GM08714 (cell line): ENCODE measurements around the gene AFDN.

ENCODE experiments used
- H3K4me3 ChIP-seq: fragments of 200-500 bp; sonication (Bioruptor generic); 2 replicates; pipeline ENCODE4 v1.5.1; 2014; ENCODE audit warnings: mild to moderate bottlenecking, low read length, inconsistent platforms
- ZNF274 ChIP-seq: IDR thresholded peaks from 2 replicates; pipeline ENCODE4 v1.6.1; 2012; ENCODE audit warnings: mild to moderate bottlenecking, low read depth, low read length

The AFDN gene

GRCh38 chr6:167881327-167881726 lies 54.6 kb downstream of the AFDN start:
- no peak for TF ChIP-seq ZNF274
- no peak overlapping the region for H3K4me3 ChIP-seq

GRCh38 chr6:167882244-167882643 lies 55.5 kb downstream of the AFDN start:
- no peak overlapping the region for H3K4me3 ChIP-seq
- no peak for TF ChIP-seq ZNF274

- H3K4me3 ChIP-seq: no peak overlapping the region
- no peak for TF ChIP-seq ZNF274
Observed at GRCh38 chr6:167888098-167888497, 61.4 kb downstream of the AFDN start.

DNA sequence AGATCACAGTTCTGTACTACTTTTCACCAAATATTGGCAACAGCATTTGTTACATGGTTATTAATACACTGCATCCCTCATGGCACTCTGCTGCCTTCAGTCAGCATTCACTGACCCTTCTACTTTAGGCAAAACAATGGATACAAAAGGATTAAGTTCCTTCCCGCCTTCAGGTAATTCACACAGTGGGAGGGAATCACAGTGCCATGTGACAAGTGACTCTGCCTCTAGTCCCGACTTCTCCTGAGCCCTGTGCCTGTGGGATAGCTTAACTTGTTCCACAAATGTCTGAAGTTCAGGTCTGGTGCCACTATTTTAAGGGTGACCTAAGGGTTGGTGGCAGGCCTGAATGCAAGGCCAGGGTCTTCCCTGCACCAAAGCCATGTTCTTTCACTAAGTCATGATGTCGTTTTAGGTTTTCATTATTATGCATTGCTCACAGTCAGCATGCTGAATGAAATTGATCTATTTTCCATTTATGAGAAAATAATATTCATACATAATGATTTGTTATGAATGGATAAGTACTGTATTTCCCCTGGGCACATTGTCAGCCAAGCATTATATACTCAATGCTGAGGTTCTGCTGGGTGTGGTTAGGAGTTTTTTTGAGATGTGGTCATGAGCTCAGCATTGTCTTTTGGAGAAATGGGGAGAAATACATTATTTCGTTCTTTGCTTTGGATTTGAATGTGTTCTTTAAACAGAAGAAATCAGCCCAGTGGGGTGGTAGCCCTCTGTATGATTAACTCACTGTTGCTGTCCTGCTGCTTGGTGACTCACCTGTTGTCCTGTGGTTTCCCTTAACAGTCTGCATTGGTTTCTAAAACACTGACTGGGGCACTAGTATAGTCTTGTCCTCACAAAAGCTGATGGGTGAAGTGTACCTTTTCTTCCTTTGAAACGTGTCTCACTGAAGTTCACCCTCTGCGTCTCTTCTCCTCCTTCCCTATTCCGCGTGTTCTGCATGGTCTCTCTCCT lies 66.4 kb downstream of the AFDN start:
- no peak overlapping the region for H3K4me3 ChIP-seq
- no peak for TF ChIP-seq ZNF274

DNA sequence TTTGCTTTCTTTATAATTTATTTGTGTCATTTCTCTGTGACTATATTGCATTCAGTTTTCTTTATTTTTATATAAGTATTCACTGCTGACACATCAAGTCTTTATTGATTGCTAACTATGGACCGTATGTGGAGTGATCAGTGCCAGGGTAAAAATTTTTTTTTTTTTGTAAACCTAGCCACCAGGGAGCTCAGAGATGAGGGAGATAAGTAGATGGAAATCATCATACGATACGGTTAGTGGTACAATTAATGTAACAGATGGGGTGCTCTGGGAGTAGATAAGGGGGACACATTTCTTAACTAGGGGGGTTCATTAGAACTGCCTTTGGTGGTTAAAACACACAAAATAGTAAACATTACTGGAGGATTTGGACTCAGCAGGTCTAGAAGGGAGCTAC lies 68.3 kb downstream of the AFDN start:
- no peak for TF ChIP-seq ZNF274
- H3K4me3 ChIP-seq: no peak overlapping the region

GRCh38 chr6:167896648-167897047 lies 69.9 kb downstream of the AFDN start:
- H3K4me3 ChIP-seq: no peak overlapping the region
- no peak for TF ChIP-seq ZNF274

GRCh38 chr6:167898673-167899311 lies 72.1 kb downstream of the AFDN start:
- no peak overlapping the region for H3K4me3 ChIP-seq
- no peak for TF ChIP-seq ZNF274

DNA sequence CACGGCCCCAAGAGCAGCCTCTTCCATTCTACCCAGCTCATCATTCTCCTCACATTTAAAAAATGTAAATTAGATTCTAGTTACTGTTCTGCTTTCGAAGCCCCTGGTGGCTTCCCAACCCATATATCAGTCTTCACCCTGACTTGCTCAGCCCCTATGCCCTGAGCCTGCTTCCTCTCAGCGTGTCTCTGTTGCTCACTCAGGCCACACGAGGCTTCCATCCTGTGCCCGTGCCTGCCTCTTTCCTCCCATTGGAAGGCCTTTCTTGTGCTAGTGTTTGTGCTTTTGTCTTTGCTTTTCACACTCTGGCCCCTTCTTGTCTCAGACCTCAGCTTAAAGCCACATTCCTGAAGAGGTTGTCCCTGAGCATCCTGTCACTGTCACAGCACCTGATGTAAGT lies 78.1 kb downstream of the AFDN start:
- no peak overlapping the region for H3K4me3 ChIP-seq
- TF ChIP-seq ZNF274: no peak

DNA sequence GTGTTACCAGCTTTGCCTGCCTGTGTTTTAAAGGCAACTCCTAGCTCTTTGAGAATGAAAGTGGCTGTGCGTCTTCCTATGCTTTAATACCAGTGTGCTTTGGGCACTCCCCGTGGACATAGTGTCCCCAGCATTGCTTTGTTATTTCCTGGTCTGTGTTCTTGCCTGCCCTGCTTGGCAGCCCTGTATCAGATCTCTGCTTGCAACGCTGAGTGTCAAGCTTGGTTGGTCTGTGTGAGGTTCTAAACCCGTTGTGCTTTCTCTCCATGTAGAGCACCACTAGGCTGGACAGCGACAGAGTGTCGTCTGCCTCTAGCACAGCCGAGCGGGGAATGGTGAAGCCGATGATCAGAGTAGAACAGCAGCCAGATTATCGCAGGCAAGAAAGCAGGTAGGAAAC lies 80.2 kb downstream of the AFDN start:
- no peak for TF ChIP-seq ZNF274
- H3K4me3 ChIP-seq: no peak overlapping the region

- no peak for TF ChIP-seq ZNF274
- H3K4me3 ChIP-seq: no peak overlapping the region
Observed at GRCh38 chr6:167907837-167908681, 81.3 kb downstream of the AFDN start.

GRCh38 chr6:167910007-167910406 lies 83.3 kb downstream of the AFDN start:
- no peak for TF ChIP-seq ZNF274

DNA sequence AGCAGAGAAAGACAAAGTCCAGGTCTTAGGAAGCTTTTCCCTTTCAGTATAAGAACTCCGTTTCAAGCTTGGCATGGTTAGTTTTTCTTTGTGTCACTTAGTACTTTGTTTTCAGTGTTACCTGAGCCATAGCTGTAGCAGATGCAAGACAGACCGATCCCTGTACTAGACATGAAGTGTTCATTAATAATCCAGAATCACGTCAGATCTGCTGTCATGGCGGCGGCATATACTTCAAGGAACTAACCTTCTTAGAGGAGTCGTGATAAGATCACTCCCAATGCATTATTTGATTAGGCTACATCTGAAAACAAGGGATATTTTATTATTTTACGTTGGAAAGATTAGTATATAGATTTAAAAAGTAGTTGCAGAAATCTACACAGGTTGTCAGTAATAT lies 83.9 kb downstream of the AFDN start:
- no peak for TF ChIP-seq ZNF274
- no peak overlapping the region for H3K4me3 ChIP-seq

More at GRCh38 chr6:167910007-167910406, 83.3 kb downstream of the AFDN start:
- H3K4me3 ChIP-seq: no peak overlapping the region

DNA sequence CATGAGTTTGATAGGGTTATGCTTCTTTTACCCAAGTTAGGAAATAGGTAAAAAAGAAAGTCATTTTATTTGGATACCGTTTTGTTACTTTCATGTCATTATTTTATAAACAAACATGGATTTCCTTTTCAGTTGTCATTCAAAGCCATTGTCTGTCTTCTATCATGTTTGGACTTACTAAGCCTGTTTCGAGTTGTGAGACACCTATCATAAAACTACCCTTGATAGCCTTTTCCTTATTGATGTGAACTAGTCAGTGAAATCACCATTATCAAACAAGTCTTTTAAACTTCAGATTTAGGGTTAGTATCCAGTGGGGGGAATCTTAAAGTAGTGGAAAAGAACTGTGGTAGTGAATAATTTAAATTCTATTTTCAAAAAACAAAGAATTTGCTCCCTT lies 85.8 kb downstream of the AFDN start:
- TF ChIP-seq ZNF274: no peak
- no peak overlapping the region for H3K4me3 ChIP-seq

DNA sequence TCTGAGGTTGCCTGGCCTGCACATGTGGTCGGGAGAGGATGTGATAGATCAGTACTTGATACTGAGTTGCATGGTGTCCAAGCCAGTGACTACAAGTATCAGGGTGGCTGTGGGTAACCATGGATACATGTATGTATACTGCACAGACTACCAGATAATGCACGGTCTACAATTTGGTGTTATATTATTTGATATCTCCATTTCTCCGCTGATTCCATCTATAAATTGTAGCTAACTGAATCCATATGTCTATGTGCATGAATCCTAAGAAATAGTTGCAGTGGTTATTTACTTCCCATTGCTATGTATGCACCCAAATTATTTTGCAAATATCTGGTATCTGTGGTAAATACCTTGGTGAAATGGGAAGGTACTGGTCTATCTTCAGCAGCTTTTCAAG lies 87.0 kb downstream of the AFDN start:
- TF ChIP-seq ZNF274: no peak
- no peak overlapping the region for H3K4me3 ChIP-seq

GRCh38 chr6:167915139-167915538 lies 88.4 kb downstream of the AFDN start:
- TF ChIP-seq ZNF274: no peak
- no peak overlapping the region for H3K4me3 ChIP-seq
